IPS-NIHi11 (cell line): ENCODE measurements around the gene EEPD1.
"Not testable (repeated sequence)": the region's sequence is repeated elsewhere in the genome, so short reads cannot be mapped to it uniquely, and the experiment has no call there.

Experiments
- DNase-seq: peaks from one replicate; pipeline ENCODE4 v3.0.0; 2012; ENCODE audit warnings: mixed read lengths, low spot score

The EEPD1 gene

GRCh38 chr7:36321284-36321683 is 168.2 kb downstream of the EEPD1 start:
- DNase-seq, result not testable (repeated sequence)

GRCh38 chr7:36336390-36336789 is 183.3 kb downstream of the EEPD1 start:
- no peak for DNase-seq

DNA sequence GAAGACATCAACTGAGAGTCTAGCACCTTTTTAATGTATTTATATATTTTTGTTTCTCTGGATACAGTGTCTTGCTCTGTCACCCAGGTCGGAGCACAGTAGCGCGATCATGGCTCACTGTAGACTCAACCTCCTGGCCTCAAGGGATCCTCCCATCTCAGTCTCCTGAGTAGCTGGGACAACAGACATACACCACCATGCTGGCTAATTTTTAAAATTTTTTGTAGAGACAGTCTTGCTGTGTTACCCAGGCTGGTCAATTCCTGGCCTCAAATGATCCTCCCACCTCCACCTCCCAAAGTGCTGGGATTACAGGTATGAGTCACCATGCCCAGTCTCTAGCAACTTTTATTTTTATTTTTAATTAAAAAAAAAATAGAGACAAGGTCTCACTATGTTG is 185.2 kb downstream of the EEPD1 start:
- DNase-seq, result no peak

DNA sequence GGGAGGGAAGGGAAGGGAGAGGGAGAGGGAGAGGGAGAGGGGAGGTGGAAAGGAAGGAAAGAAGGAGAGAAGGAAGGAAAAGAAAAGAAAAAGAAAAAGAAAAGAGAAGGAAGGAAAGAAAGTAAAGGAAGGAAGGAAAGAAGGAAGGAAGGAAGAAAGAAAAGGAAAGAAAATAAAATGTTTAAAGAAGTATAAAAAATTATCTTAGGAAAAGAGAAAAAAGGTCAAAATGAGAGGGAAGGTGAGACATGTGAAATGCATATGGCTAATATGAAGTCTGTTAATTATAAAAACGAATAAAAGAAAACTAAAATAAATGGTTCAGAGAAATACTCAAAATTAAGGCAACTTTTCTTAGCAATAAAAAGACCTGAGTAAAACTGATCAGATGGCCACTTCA is 190.5 kb downstream of the EEPD1 start:
- DNase-seq, result no peak

DNA sequence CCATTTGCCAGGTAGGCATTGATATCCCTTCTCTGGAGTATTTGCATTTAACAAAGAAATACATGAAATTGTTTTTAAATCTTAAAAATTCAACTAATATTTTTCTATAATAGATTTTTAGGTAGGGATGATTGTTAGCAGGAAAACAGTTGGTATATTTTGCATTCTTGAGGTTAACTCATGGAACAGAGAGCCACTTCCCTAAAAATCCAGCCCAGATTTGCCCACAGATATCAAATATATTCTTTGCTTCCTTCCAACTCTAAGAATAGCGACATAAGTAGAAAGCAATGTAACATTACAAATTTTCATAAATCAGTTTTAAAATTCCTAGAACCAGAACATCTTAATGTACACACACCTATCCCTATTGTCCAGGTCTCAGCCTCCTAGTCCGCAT is 191.6 kb downstream of the EEPD1 start:
- DNase-seq, result no peak

GRCh38 chr7:36346260-36346831 is 193.3 kb downstream of the EEPD1 start:
- DNase-seq, result no peak

DNA sequence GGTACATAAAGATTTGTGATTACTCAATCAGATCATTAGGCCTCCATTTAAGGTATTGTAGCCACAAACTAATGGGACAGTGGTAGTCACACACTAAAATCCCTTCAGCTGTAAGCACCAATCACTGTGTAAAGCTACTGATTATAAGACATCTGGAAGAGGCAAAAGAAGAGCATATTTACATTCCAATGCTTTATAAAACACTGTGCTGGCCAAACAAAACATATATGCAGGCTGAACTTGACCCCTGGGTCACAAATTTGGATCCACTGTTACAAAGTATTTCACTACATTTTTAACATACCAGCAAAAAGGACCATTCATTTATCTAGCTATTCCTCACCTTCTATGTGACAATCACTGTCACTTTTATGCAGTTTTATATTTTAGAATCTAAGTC is 195.2 kb downstream of the EEPD1 start:
- DNase-seq, result no peak

DNA sequence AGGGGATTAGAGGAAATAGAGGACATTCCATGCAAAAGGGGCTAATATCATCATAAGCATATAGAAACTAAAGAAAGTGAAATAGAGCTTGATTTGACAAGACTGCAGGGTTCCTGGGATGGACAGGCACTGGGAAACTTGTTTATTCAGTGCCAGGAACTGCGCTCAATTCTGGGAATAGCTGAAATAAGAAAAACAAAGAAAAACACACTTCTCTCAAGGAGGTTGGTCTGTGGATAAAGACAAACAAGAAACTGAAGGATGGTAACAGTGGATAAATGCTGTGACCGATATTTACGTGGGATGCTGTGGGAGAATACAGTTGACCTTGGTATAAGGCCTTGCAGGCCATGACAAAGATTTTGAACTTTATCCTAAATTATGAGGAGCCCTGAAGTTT is 195.7 kb downstream of the EEPD1 start:
- DNase-seq, result no peak

- DNase-seq, result no peak
These were observed 196.6 kb downstream of the EEPD1 start for GRCh38 chr7:36349626-36350025.
